ENCODE measurements around the gene GSS. TPM values are rescaled to one million over a fixed set of nuclear protein-coding genes. Genes with fewer than 3 reads are reported as not detected.

The GSS gene
- total RNA-seq, 1 donor from 2014 or later, result 56.6 TPM

DNA sequence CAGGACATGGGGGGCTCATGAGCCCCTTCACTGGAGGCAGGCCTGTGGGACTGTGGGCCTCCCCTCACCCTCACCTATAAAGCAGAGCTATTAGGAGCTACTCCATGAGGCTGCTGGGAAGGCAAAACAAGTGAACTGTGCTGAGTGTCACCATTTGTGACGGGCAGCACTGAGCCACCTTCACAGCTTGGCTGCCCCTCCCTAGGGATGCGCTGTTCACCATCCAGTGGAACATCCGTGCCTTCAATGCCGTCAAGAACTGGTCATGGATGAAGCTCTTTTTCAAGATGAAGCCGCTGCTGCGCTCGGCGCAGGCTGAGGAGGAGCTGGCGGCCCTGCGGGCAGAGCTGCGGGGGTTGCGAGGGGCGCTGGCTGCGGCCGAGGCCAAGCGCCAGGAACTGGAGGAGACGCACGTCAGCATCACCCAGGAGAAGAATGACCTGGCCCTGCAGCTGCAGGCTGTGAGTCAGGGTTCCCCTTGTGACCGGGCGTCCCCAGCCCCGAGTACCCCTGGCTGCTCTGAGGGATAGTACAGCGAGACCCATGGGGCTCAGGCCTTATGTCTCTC is 38.4 kb upstream of the GSS start:
- DNase-seq (ENCODE audit: low spot score), result no peak

DNA sequence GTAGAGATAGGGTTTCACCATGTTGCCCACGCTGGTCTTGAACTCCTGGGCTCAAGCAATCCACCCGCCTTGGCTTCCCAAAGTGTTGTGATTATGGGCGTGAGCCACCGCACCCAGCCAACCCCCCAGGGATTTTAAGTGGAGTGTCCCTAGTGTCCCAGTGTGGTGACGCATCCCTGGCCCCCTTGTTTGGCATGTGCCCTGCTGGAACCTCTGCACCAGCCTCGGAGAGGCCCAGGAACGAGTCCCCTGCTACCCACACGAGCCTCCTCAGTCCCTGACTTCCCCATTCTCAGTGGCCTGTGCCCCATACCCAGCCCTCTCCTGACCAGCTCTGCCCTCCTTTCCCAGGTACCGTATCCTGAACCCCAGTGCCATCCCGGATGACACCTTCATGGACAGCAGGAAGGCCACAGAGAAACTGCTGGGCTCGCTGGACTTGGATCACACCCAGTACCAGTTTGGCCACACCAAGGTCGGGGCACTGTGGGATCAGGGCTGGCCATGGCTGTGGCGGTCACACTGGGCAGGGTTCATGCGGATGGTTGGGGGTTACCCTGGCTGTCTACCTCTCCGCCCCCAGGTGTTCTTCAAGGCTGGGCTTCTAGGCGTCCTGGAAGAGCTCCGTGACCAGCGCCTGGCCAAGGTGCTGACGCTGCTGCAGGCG is 37.3 kb upstream of the GSS start:
- no peak for DNase-seq (ENCODE audit: low spot score)

DNA sequence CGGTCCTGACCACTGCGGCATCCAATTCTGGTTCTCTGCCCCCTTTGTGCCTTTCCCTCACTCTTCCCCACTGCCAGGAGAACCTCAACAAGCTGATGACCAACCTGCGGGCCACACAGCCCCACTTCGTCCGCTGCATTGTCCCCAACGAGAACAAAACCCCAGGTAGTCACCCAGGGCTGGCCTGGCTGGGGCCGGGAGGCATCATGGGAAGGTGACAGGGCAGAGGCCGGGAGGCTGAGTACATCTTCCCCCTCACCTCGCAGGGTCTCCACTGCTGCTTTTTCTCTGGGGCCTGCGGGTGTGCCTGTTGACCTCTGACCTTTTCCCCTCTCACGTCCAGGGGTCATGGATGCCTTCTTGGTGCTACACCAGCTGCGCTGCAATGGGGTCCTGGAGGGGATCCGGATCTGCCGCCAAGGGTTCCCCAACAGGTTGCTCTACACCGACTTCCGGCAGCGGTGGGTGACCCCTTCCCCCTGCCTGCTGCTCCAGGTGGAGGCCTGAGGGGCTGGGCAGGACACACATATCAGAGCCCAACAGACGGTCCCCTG is 35.1 kb upstream of the GSS start:
- DNase-seq (ENCODE audit: low spot score), result no peak

DNA sequence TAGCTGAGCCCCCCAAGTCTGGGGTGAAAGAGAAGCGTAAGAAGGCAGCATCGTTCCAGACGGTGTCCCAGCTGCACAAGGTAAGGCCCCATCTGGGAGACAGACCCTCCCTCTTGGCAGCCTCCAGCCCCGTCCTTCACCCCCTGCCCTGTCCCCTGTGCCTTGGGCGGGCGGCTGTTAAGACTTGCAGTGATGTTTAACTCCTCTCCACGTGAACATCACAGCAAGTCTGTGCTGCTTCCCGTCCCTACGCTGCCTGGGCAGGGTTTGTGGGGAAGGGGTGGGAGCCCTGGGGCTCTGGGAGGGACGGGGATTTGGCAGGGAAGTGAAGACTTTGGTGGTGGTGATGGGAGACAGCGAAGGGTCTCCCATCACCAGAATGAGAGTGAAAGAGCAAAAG is 34.6 kb upstream of the GSS start:
- no peak for DNase-seq (ENCODE audit: low spot score)

DNA sequence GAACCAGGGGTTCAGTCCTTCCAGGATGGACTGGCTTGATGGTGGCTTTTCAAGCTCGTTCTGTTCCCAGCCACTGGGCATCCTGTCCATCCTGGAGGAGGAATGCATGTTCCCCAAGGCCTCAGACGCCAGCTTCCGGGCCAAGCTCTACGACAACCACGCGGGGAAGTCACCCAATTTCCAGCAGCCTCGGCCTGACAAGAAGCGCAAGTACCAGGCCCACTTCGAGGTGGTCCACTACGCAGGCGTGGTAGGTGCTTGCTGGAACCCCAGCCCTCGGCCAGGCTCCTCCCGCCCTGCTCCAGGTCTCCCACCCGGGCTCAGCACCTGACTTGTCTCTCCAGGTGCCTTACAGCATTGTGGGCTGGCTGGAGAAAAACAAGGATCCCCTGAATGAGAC is 34.1 kb upstream of the GSS start:
- no peak for DNase-seq (ENCODE audit: low spot score)

DNA sequence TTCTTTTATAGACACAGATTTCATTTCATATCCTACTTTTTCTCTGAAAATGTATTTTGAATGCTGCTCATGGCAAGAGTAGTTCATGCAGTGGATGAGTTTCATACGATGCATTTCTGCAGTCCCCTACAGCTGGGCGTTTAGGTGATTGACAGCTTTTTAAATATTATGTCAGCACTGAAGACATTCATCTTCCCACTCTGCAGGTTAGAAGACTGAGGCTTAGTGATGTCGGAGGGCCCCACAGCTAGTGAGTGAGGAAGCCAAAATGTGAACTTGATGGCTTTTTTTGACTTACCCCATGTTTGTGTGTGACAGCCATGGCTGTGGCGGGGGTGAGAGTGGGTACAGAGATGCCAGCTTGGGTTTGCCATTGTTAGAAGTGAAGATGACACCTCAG is 33.5 kb upstream of the GSS start:
- no peak for DNase-seq (ENCODE audit: low spot score)

DNA sequence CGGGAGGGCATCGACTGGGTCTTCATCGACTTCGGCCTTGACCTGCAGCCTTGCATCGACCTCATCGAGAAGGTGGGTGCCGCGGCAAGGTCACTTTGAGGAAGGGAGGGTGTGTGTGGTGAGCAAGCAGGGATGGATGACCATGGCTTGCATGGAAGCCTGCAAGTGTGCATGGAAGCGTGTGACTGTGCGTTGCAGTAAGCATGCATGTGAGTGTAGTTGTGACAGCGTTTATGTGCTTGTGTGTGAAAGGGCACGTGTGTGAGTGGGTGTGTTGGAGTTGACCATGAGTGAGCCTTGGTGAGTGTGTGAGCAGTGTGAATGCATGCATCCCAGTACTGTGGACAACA is 32.6 kb upstream of the GSS start:
- no peak for DNase-seq (ENCODE audit: low spot score)

DNA sequence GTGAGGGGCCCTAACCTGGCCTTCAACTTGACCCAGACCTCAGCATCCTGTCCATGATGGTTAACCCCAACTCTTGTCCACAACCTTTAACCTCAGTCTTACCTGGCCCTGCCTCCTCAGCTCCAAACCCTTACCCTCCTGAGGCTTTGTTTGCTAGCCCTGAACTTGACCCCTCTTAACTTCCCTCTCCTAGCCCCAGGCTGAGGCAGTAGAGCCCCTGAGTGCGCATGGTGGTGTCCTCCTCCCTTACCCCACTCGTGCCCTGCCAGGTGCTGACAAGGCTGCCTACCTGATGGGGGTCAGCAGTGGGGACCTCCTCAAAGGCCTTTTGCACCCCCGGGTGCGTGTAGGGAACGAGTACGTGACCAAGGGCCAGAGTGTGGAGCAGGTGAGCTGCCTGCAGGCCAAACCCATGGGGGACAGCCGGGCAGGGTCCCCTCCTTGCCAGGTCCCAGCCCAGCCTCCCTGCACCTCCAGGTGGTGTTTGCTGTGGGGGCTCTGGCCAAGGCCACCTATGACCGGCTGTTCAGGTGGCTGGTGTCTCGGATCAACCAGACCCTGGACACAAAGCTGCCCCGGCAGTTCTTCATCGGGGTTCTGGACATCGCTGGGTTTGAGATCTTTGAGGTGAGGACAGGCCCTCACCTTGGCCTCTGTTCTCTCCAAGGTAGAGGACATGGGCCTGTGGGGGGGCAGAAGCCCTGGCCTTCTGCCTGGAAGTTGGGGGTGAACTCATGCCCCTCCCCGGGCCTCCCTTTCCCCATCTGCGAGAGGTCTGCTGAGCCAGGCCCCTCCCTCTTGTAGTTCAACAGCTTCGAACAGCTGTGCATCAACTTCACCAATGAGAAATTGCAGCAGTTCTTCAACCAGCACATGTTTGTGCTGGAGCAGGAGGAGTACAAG is 31.9 kb upstream of the GSS start:
- DNase-seq (ENCODE audit: low spot score), result no peak

DNA sequence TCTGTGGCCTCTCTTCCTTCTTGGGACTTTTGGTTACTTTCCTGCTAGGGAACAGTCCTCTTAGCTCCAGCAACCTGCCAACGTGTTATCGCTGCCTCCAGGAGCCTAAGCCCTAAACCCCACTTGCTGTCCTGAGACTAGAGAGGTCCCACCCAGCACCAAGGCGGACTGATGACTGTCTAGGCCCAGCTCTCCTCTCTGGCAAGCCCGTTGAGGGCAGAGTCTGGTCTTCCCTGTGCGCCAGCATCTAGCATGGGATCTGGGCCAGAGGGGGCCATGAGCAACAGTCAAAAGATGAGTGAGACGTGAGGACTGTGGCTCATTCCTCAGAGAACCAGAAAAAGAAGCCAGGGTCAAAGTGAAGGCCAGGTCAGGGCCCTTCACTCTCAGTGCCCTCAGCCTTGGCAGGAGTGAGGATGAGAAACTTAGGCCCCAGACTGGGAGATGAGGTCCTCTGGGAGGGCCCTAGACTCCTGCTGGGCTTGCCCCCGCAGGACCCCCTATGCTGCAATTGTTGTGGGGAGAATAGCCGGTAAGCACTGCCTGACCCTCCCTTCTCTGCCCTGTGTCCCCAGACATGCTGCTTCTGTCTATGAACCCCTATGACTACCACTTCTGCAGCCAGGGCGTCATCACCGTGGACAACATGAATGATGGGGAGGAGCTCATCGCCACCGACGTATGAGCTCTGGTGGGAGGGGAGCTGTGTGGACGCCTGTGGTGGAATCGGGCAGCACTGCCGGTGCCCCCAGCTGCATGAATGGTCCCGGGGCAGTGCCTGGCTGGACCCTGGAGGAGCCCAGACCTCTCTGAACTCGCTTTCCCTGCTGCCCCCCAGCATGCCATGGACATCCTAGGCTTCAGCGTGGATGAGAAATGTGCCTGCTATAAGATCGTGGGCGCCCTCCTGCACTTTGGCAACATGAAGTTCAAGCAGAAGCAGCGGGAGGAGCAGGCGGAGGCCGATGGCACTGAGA is 31.0 kb upstream of the GSS start:
- no peak for DNase-seq (ENCODE audit: low spot score)

DNA sequence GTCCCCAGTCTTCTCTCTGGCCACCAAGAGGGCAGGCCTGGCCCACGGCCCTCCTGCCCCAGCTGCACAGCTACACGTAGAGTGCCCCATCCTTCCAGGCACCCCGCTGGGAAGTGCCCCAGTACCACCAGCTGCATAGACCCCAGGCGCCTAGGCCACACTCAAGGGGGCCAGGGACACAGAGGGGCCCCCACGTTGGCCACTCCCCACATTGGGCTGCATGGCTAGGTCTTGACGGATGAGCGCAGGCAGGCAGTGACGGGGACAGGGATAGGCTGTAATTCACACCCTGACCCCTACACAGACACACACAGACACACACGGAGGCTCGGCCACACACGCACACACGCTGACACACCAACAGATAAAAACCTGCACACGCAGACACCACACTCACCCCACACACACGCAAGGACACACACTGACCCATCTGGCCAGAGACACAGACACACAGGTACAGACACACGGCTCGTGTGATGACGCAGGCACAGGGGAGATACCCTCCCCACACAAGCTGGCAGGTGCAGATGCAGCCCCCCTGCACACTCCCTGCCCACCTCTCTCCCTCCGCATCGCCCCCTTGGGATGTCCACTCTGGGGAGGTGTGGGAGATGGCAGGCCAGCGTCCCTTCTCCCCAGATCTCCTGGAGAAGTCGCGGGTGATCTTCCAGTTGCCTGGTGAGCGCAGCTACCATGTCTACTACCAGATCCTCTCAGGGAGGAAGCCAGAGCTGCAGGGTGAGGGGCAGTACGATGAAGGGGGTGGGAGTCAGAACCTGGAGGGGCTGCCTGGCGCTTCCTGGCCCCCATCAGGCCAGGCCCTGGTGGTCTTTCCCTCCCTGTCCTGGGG is 30.1 kb upstream of the GSS start:
- DNase-seq (ENCODE audit: low spot score), result no peak

DNA sequence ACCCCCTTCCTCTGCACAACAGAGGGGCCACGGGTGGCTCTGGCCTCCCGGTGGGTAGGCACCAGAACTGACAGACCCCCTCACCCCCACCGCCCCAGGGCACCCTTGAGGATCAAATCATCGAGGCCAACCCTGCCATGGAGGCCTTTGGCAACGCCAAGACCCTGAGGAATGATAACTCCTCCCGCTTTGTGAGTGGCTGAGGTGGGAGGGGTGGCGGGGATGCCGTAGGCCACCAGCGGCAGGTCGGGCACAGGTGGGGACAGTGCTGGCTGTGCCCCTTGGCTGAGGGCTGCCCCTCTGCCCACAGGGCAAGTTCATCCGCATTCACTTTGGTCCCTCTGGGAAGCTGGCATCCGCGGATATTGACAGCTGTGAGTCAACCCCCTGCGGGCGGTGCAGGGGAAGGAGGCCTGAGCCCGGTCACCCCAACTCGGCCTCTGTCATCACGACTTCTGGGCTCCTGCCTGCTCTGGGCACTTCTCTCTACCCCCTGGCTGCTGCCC is 29.2 kb upstream of the GSS start:
- DNase-seq (ENCODE audit: low spot score), result no peak

DNA sequence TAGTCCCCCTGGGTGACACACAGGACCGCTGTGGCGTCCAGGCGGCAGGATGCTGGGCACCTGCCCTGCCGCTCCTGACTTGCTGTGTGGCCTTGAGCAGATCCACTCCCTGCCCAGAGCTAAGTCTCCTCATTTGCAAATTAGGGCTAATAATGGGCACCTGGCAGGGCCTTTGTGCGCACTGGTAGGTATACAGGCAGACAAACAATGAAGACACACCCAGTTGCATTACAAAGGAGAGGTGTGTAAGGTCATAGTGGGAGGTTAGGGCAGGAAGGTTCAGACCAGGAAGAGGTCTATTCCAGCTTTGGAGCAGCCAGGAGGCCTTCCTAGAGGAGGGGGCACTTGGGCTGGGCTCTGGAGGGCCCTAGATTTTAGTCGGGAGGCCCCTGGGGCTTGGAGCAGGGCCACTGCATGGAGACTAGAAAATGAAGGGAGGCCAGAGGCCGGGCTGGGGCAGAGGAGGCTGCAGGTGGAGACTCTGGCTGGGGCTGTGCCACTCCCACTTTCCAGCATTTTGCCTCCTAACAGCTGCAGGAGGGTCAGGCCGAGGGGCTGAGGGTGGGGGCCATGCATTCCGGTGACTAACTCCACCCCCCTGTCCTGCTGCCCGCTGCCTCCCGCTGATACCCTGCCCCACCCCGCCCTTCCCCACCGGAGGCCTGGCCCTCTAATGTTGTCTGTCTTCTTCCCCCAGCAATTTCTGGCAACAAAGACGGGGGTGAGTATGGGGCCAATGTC is 28.6 kb upstream of the GSS start:
- DNase-seq (ENCODE audit: low spot score), result no peak

DNA sequence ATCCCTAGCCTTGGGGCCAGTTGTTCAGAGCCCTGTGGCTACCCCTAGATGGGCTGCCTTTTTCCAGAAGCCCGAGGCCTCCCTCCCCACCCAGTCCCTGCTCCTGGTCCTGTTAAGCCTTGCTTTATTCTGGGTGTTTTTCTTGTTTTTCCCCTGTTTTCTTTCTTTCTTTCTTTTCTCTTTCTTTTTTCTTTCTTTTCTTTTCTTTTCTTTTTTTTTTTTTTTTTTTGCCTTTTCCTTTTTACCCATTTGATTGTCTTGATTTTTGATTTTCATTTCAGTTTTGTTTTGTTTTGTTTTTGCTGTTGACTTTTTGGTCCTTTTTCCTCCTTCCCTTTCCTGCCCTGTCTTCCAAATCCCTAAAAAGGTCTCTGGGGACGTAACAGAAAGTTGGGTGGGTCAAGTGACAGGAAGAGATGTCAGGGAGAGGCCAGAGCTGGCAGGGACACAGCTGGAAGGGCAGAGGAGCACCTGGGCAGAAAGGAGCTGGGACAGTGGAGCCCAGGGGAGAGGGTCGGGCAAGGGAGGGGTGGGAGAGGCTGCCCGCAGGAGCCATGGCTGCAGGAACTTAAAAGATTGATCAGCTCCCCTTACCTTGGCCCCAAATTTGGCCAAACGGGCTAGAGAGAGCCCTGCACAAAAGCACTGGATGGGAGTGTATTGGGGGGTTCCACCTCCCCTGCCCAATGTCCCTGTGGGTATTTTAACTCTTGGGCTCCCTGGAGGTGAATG is 27.6 kb upstream of the GSS start:
- DNase-seq (ENCODE audit: low spot score), result no peak

DNA sequence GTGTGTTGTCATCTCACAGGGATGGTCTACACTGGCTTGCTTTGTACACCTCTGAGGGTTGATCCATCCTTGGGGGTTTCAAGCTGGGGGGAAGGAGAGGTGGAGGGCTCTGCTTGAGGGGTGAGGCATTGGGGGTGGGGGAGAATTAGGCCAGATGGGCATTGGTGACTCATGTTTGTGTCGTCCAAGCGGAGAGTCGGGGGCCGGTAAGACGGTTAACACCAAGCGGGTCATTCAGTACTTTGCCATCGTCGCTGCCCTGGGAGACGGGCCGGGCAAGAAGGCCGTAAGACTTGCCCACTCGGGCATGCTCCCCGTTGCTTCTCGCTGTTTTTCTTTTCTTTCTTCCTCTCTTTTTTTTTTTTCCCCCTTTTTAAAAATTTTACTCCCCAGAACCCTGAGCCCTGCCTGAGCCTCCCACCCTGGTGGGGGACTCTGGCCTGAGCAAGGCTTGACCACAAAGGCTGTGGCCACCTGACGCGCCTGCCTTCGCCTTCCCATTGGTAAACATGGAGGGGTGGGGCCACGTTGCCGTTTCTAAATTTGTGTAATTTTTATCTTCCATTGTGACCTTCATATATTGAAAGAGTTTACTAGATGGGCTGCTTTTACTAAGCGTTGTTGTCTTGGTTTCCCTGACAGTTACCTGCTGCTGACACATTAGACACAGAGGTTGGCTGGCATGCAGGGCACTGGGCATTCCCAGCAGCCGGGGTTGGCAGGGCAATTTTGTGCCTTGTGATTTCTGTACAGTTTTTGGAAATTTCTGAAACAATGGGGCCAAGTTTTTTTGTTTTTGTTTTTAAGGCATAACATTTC is 26.9 kb upstream of the GSS start:
- DNase-seq (ENCODE audit: low spot score), result no peak

DNA sequence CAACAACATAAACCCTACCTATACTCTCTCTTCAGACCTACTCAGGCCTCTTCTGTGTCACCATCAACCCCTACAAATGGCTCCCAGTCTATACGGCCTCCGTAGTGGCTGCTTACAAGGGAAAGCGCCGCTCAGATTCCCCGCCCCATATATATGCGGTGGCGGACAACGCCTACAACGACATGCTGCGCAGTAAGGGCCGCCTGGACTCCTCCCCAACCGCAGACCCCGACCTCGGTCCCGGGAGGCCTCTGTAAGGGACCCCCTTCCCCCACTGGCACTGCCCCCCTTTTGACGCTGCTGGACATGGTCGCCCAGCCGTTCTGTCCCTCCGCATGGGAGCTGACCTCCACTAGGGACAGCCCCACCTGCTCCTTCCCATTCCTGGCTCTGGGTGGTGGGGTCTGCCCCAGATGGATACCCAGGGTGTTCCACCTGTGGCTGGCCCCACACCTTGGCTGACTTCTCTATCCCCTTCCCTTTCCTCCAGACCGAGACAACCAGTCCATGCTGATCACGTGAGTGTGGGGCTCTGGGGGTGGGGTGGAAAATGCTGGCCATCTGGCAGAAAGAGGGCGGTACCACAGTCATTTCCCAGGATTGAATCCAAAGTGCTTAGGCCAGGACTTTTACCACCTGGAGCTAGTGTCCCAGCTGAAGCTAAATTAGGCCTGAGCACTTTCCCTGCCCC is 25.1 kb upstream of the GSS start:
- DNase-seq (ENCODE audit: low spot score), result no peak

DNA sequence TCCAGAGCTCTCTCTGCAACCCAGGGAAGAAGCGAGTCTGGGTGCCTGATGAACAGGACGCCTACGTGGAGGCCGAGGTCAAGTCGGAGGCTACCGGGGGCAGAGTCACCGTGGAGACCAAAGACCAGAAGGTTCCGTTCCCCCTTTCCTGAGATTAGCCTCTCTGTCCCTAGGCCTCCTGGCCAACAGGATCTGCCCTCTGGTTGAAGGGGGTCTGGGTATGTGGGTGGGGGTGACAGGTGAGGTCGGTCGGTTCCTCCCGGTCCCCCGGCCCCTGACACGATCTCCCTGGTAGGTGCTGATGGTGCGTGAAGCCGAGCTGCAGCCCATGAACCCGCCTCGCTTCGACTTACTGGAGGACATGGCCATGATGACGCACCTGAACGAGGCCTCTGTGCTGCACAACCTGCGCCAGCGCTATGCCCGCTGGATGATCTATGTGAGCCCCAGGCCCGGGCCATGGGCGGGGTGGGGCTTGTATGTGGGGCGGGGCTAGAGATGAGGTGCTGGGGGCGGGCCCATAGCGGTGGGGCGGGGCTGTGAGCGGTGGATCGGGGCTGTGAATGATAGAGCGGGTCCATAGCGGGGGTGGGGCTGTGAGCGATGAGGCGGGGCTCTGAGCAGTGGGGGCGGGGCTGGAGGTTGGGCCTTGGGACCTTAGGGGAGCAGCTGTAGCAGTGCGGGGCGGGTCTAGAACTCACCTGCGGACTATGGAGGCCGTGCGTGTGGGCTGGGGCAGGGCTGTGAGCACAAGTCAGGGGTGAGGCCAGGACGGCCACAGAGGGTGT is 24.0 kb upstream of the GSS start:
- DNase-seq (ENCODE audit: low spot score), result no peak
